COR-L47 (cell line): ENCODE data around the gene C10orf90.

Experiments used
- DNase-seq: peaks from one replicate; lab custom pipeline; 2025; lab: John Stamatoyannopoulos, UW

The C10orf90 gene

GRCh38 chr10:126502441-126502840 lies 168.1 kb downstream of the C10orf90 start:
- DNase-seq: no peak

GRCh38 chr10:126501828-126502227 lies 168.7 kb downstream of the C10orf90 start:
- DNase-seq: no peak

- no peak for DNase-seq
Observed at GRCh38 chr10:126500866-126501265, 169.6 kb downstream of the C10orf90 start.

- DNase-seq: no peak
Observed at GRCh38 chr10:126500185-126500584, 170.3 kb downstream of the C10orf90 start.

- no peak for DNase-seq
Observed at GRCh38 chr10:126499744-126500143, 170.7 kb downstream of the C10orf90 start.

- DNase-seq: no peak
Observed at GRCh38 chr10:126497672-126498071, 172.8 kb downstream of the C10orf90 start.

GRCh38 chr10:126496771-126497545 lies 173.5 kb downstream of the C10orf90 start:
- no peak for DNase-seq

- DNase-seq: no peak
Observed at GRCh38 chr10:126491476-126491875, 179.0 kb downstream of the C10orf90 start.

GRCh38 chr10:126481181-126481580 lies 189.3 kb downstream of the C10orf90 start:
- no peak for DNase-seq

GRCh38 chr10:126480648-126481047 lies 189.8 kb downstream of the C10orf90 start:
- no peak for DNase-seq

- DNase-seq: no peak
Observed at GRCh38 chr10:126479280-126479895, 191.1 kb downstream of the C10orf90 start.

GRCh38 chr10:126478546-126478945 lies 191.9 kb downstream of the C10orf90 start:
- DNase-seq: no peak

GRCh38 chr10:126476246-126476645 lies 194.2 kb downstream of the C10orf90 start:
- no peak for DNase-seq

GRCh38 chr10:126475074-126475691 lies 195.3 kb downstream of the C10orf90 start:
- no peak for DNase-seq

GRCh38 chr10:126474031-126474430 lies 196.5 kb downstream of the C10orf90 start:
- DNase-seq: no peak

- no peak for DNase-seq
Observed at GRCh38 chr10:126470991-126471390, 199.5 kb downstream of the C10orf90 start.

- DNase-seq: no peak
Observed at GRCh38 chr10:126469692-126470091, 200.8 kb downstream of the C10orf90 start.

- no peak for DNase-seq
Observed at GRCh38 chr10:126468876-126469643, 201.4 kb downstream of the C10orf90 start.

- DNase-seq: no peak
Observed at GRCh38 chr10:126468467-126468866, 202.0 kb downstream of the C10orf90 start.

- no peak for DNase-seq
Observed at GRCh38 chr10:126465771-126466170, 204.7 kb downstream of the C10orf90 start.

- no peak for DNase-seq
Observed at GRCh38 chr10:126463286-126463685, 207.2 kb downstream of the C10orf90 start.

GRCh38 chr10:126461289-126461940 lies 209.1 kb downstream of the C10orf90 start:
- no peak for DNase-seq
